Right lobe of liver (tissue), 6 donors: ENCODE results near the gene IRF9. TPM values are rescaled to one million over a fixed set of nuclear protein-coding genes. Genes with fewer than 3 reads are reported as not detected.
A peak's percentile ranks its signal among the peaks of the same experiment; 100 is the strongest.

Experiments
- ATAC-seq, 4 donors: fragments of 200-7000 bp; cut with Tn5 transposase; one replicate each; pipeline ENCODE4 v1.9.1; 2020; ENCODE audit warnings: mild to moderate bottlenecking in 4 of 4, moderate library complexity in 4 of 4
- DNase-seq, 3 donors: peaks; one replicate each; pipeline ENCODE4 v3.0.0-alpha.2; 2020
- H3K27ac ChIP-seq, 3 donors: fragments of 200-600 bp; one replicate each; pipeline ENCODE4 v1.8.0; 2022
- H3K27me3 ChIP-seq, 2 donors: fragments of 200-600 bp; one replicate each; pipeline ENCODE4 v1.8.0; 2022
- H3K36me3 ChIP-seq, 4 donors: fragments of 200-600 bp; sonication (generic) in 1 of 4; one replicate each; pipeline versions ENCODE4 v1.5.1 to v1.8.0; 2017 to 2022; ENCODE audit warnings: control low read depth in 1 of 4
- H3K4me1 ChIP-seq, 4 donors: fragments of 200-600 bp; sonication (generic) in 1 of 4; one replicate each; pipeline versions ENCODE4 v1.5.1 to v1.8.0; 2017 to 2022; ENCODE audit warnings: control low read depth in 1 of 4
- H3K4me3 ChIP-seq, 3 donors: fragments of 200-600 bp; one replicate each; pipeline ENCODE4 v1.8.0; 2022
- H3K9me3 ChIP-seq, 4 donors: fragments of 200-600 bp; sonication (generic) in 1 of 4; one replicate each; pipeline versions ENCODE4 v1.5.1 to v1.8.0; 2017 to 2022; ENCODE audit warnings: control low read depth in 1 of 4
- CTCF ChIP-seq, 4 donors: fragments of 200-600 bp in 3 of 4; fragments of 450-650 bp in 1 of 4; IDR thresholded peaks; one replicate each; pipeline versions ENCODE4 v1.5.1 to v1.8.0; 2016 to 2022; ENCODE audit warnings: antibody characterized with exemption in 4 of 4, mild to moderate bottlenecking in 2 of 4
- POLR2A ChIP-seq: fragments of 450-650 bp; IDR thresholded peaks from one replicate; pipeline ENCODE4 v1.6.1; 2017; ENCODE audit warnings: antibody characterized with exemption, mild to moderate bottlenecking
- WGBS: methylation state at CpG from one replicate; pipeline ENCODE4 v1.1.6; 2018; ENCODE audit warnings: low coverage, low lambda C conversion rate; ENCODE audit not compliant: insufficient coverage; ENCODE audit errors: missing lambda C conversion rate; 5-methylcytosine and 5-hydroxymethylcytosine counted together
- intact Hi-C, 2 donors: fragments of 100-400 bp; cut with DNase I; formaldehyde crosslinking; loops; one replicate each; pipeline versions ENCODE4 v1.11.2 to v1.14.1; 2022
- total RNA-seq, 6 experiments: library from RNA; depleted of rRNA in 2 of 6; stranded (reverse); fragments of >200 nt in 2 of 6; fragmentation: NEBNext Ultra II Directional in 3 of 6; extraction: Animal tissue kit (Norgen Biotek cat#: 25700) in 3 of 6; gene quantifications; one replicate each; pipeline versions ENCODE4 v1.1.0 to v1.2.4, GENCODE V29; 2016 to 2023
- donor health status: DM: no; HTN: yes; CAD: no.
- donor health status: DM: no; HTN: no; CAD: no.
- donor health status: DM: no; HTN: no; CAD: no.
- donor health status: DM: no; HTN: yes; CAD: no.
- donor health status: DM: no; HTN: yes; CAD: no.

IRF9 gene
- total RNA-seq, 6 experiments from 2014 or later, result 17.4 to 66.6 (median 37.2) TPM

GRCh38 chr14:24149302-24149969 is 11.6 kb upstream of the IRF9 start:
- H3K27ac ChIP-seq, result no peak overlapping the region
- H3K4me1 ChIP-seq, result peaks cover 0 to 16% (median 3%) of the 10 kb centered on the region in 4 donors
- H3K4me3 ChIP-seq, result no peak overlapping the region
- intact Hi-C loops, result no loop called here
- WGBS, result 92% methylated on average over 2 of the region's 3 CpGs
- peak in 1 of 3 donors; percentile 45 for DNase-seq
- TF ChIP-seq POLR2A, result no peak
- TF ChIP-seq CTCF (IDR thresholded peaks at IDR 0.05), result no peak
- H3K9me3 ChIP-seq, result no peaks in the 10 kb centered on the region
- ATAC-seq, result no peak
- no peaks in the 10 kb centered on the region for H3K27me3 ChIP-seq
- H3K36me3 ChIP-seq, result peaks cover 0 to 51% (median 22%) of the 10 kb centered on the region in 4 donors

GRCh38 chr14:24150061-24150460 is 11.0 kb upstream of the IRF9 start:
- 71% methylated on average over 4 of the region's 9 CpGs for WGBS
- Histone ChIP-seq H3K27ac (no peak overlapping the region), H3K9me3 (no peaks in the 10 kb centered on the region), H3K4me1 (peaks cover 0 to 16% (median 3%) of the 10 kb centered on the region in 4 donors), H3K27me3 (no peaks in the 10 kb centered on the region), H3K4me3 (no peak overlapping the region), H3K36me3 (peaks cover 0 to 56% (median 22%) of the 10 kb centered on the region in 4 donors)
- intact Hi-C loops, result loop anchor here in 1 of 2 donors (10.0 kb wide), 1 partner anchor 55 kb away; the partner anchor contains the start of gene PCK2
- ATAC-seq (no peak), DNase-seq (peak in 1 of 3 donors; percentile 24)
- no peak for TF ChIP-seq POLR2A
- no peak for TF ChIP-seq CTCF (IDR thresholded peaks at IDR 0.05)

- H3K9me3 ChIP-seq, result no peaks in the 10 kb centered on the region
- H3K36me3 ChIP-seq, result peaks cover 0 to 61% (median 24%) of the 10 kb centered on the region in 4 donors
- WGBS, result 83% methylated on average over 1 of the region's 9 CpGs
- DNase-seq (peak in 1 of 3 donors; percentile 45), ATAC-seq (no peak)
- intact Hi-C loops, result loop anchor here in 1 of 2 donors (10.0 kb wide), 1 partner anchor 56 kb away; the partner anchor contains the start of gene PCK2
- H3K27me3 ChIP-seq, result no peaks in the 10 kb centered on the region
- H3K4me1 ChIP-seq, result peaks cover 0 to 12% (median under 1%) of the 10 kb centered on the region in 4 donors
- H3K27ac ChIP-seq, result no peak overlapping the region
- H3K4me3 ChIP-seq, result no peak overlapping the region
- no peak for TF ChIP-seq CTCF (IDR thresholded peaks at IDR 0.05)
- TF ChIP-seq POLR2A, result no peak
Observed at GRCh38 chr14:24150567-24150966, 10.5 kb upstream of the IRF9 start.

- no peak overlapping the region for H3K4me3 ChIP-seq
- H3K27me3 ChIP-seq, result no peaks in the 10 kb centered on the region
- TF ChIP-seq CTCF (IDR thresholded peaks at IDR 0.05) (no peak), POLR2A (no peak)
- H3K36me3 ChIP-seq, result peaks cover 0 to 65% (median 24%) of the 10 kb centered on the region in 4 donors
- no peak overlapping the region for H3K27ac ChIP-seq
- H3K4me1 ChIP-seq, result peaks cover 0 to 8% (median 0%) of the 10 kb centered on the region in 4 donors
- DNase-seq, result peak in 1 of 3 donors; percentile 42
- no peaks in the 10 kb centered on the region for H3K9me3 ChIP-seq
- intact Hi-C loops, result loop anchor here in 1 of 2 donors (10.0 kb wide), 1 partner anchor 56 kb away; the partner anchor contains the start of gene PCK2
- ATAC-seq, result no peak
- WGBS, result no CpG with 5 or more reads among the region's 9 CpGs
Observed at GRCh38 chr14:24150993-24151392, 10.1 kb upstream of the IRF9 start.
